Right lobe of liver (tissue), 6 donors: ENCODE data around the gene PRR15L. TPM values are rescaled to one million over a fixed set of nuclear protein-coding genes. Genes with fewer than 3 reads are reported as not detected.

Experiments
- ATAC-seq, 4 donors: fragments of 200-7000 bp; cut with Tn5 transposase; one replicate each; pipeline ENCODE4 v1.9.1; 2020; ENCODE audit warnings: mild to moderate bottlenecking in 4 of 4, moderate library complexity in 4 of 4
- DNase-seq, 3 donors: peaks; one replicate each; pipeline ENCODE4 v3.0.0-alpha.2; 2020
- H3K27ac ChIP-seq, 3 donors: fragments of 200-600 bp; one replicate each; pipeline ENCODE4 v1.8.0; 2022
- H3K27me3 ChIP-seq, 2 donors: fragments of 200-600 bp; one replicate each; pipeline ENCODE4 v1.8.0; 2022
- H3K36me3 ChIP-seq, 4 donors: fragments of 200-600 bp; sonication (generic) in 1 of 4; one replicate each; pipeline versions ENCODE4 v1.5.1 to v1.8.0; 2017 to 2022; ENCODE audit warnings: control low read depth in 1 of 4
- H3K4me1 ChIP-seq, 4 donors: fragments of 200-600 bp; sonication (generic) in 1 of 4; one replicate each; pipeline versions ENCODE4 v1.5.1 to v1.8.0; 2017 to 2022; ENCODE audit warnings: control low read depth in 1 of 4
- H3K4me3 ChIP-seq, 3 donors: fragments of 200-600 bp; one replicate each; pipeline ENCODE4 v1.8.0; 2022
- H3K9me3 ChIP-seq, 4 donors: fragments of 200-600 bp; sonication (generic) in 1 of 4; one replicate each; pipeline versions ENCODE4 v1.5.1 to v1.8.0; 2017 to 2022; ENCODE audit warnings: control low read depth in 1 of 4
- CTCF ChIP-seq, 4 donors: fragments of 200-600 bp in 3 of 4; fragments of 450-650 bp in 1 of 4; IDR thresholded peaks; one replicate each; pipeline versions ENCODE4 v1.5.1 to v1.8.0; 2016 to 2022; ENCODE audit warnings: antibody characterized with exemption in 4 of 4, mild to moderate bottlenecking in 2 of 4
- POLR2A ChIP-seq: fragments of 450-650 bp; IDR thresholded peaks from one replicate; pipeline ENCODE4 v1.6.1; 2017; ENCODE audit warnings: antibody characterized with exemption, mild to moderate bottlenecking
- WGBS: methylation state at CpG from one replicate; pipeline ENCODE4 v1.1.6; 2018; ENCODE audit warnings: low coverage, low lambda C conversion rate; ENCODE audit not compliant: insufficient coverage; ENCODE audit errors: missing lambda C conversion rate; 5-methylcytosine and 5-hydroxymethylcytosine counted together
- intact Hi-C, 2 donors: fragments of 100-400 bp; cut with DNase I; formaldehyde crosslinking; loops; one replicate each; pipeline versions ENCODE4 v1.11.2 to v1.14.1; 2022
- long read RNA-seq: library from polyadenylated mRNA; unstranded; transcript quantifications from one replicate; pipeline ENCODE4 v2.0.0, GENCODE V29; 2019
- total RNA-seq, 6 experiments: library from RNA; depleted of rRNA in 2 of 6; stranded (reverse); fragments of >200 nt in 2 of 6; fragmentation: NEBNext Ultra II Directional in 3 of 6; extraction: Animal tissue kit (Norgen Biotek cat#: 25700) in 3 of 6; gene quantifications; one replicate each; pipeline versions ENCODE4 v1.1.0 to v1.2.4, GENCODE V29; 2016 to 2023
- donor health status: DM: no; HTN: yes; CAD: no.
- donor health status: DM: no; HTN: no; CAD: no.
- donor health status: DM: no; HTN: no; CAD: no.
- donor health status: DM: no; HTN: yes; CAD: no.
- donor health status: DM: no; HTN: yes; CAD: no.

PRR15L gene
- 1 to 10 TPM in 1 of 6 experiments, under 1 TPM in 5; 0.19 to 1.1 (median 0.47) TPM for total RNA-seq
- long read RNA-seq, partial matches to known transcripts: 0 of 1 reads
- long read RNA-seq, other reads (novel, unspliced or antisense): 0 of 1 reads

GRCh38 chr17:47957591-47958490 is at the start of gene PRR15L:
Gene PRR15L, minus strand, starts transcription at chr17:47957883. Its CDS starts 4,649 bp downstream, at chr17:47953234.
- Histone ChIP-seq H3K27me3 (no peaks in the 10 kb centered on the region), H3K4me3 (peak within 1 kb of the TSS in 1 of 3 donors; percentile 5), H3K4me1 (peaks cover 0 to 31% (median 13%) of the 10 kb centered on the region in 4 donors), H3K27ac (peak within 1 kb of the TSS in 1 of 3 donors; percentile 11), H3K36me3 (no peaks in the 10 kb centered on the region), H3K9me3 (no peaks in the 10 kb centered on the region)
- intact Hi-C loops: no loop called here
- peak in 3 of 4 donors; percentile 13 to 36 (median 24) for ATAC-seq
- DNase-seq: no peak
- TF ChIP-seq CTCF (IDR thresholded peaks at IDR 0.05) (no peak), POLR2A (no peak)
- WGBS: 33% methylated on average over 2 of the region's 16 CpGs

GRCh38 chr17:48006936-48007709 is 49.4 kb upstream of the PRR15L start:
- peaks cover 0 to 8% (median 0%) of the 10 kb centered on the region in 4 donors for H3K4me1 ChIP-seq
- DNase-seq: peak in 1 of 3 donors; percentile 14
- H3K9me3 ChIP-seq: no peaks in the 10 kb centered on the region
- 65% methylated on average over 11 of the region's 12 CpGs for WGBS
- H3K4me3 ChIP-seq: no peak overlapping the region
- H3K27ac ChIP-seq: no peak overlapping the region
- H3K36me3 ChIP-seq: no peaks in the 10 kb centered on the region
- H3K27me3 ChIP-seq: peaks cover 0 to 9% of the 10 kb centered on the region in 2 donors
- TF ChIP-seq CTCF (IDR thresholded peaks at IDR 0.05) (no peak), POLR2A (no peak)
- intact Hi-C loops: no loop called here
- no peak for ATAC-seq

- H3K4me3 ChIP-seq: no peak overlapping the region
- H3K9me3 ChIP-seq: no peaks in the 10 kb centered on the region
- no peaks in the 10 kb centered on the region for H3K4me1 ChIP-seq
- DNase-seq (no peak), ATAC-seq (no peak)
- no peaks in the 10 kb centered on the region for H3K36me3 ChIP-seq
- TF ChIP-seq CTCF (IDR thresholded peaks at IDR 0.05): no peak
- TF ChIP-seq POLR2A: no peak
- WGBS: 33% methylated on average over 1 of the region's 3 CpGs
- no peaks in the 10 kb centered on the region for H3K27me3 ChIP-seq
- H3K27ac ChIP-seq: no peak overlapping the region
- intact Hi-C loops: no loop called here
Measured at GRCh38 chr17:48004983-48005382, 47.3 kb upstream of the PRR15L start.

GRCh38 chr17:48003417-48004151 is 45.9 kb upstream of the PRR15L start:
- no peaks in the 10 kb centered on the region for H3K27me3 ChIP-seq
- DNase-seq (no peak), ATAC-seq (peak in 1 of 4 donors; percentile 14)
- TF ChIP-seq CTCF (IDR thresholded peaks at IDR 0.05): no peak
- intact Hi-C loops: no loop called here
- H3K27ac ChIP-seq: peak overlapping the region in 1 of 3 donors; percentile 12
- no peaks in the 10 kb centered on the region for H3K4me1 ChIP-seq
- no peak overlapping the region for H3K4me3 ChIP-seq
- H3K9me3 ChIP-seq: no peaks in the 10 kb centered on the region
- 57% methylated on average over 8 of the region's 17 CpGs for WGBS
- H3K36me3 ChIP-seq: no peaks in the 10 kb centered on the region
